Endothelial cell (in vitro differentiated cells): ENCODE data around the gene NBR1. TPM values are rescaled to one million over a fixed set of nuclear protein-coding genes. Genes with fewer than 3 reads are reported as not detected.
"Not testable (repeated sequence)": the region's sequence is repeated elsewhere in the genome, so short reads cannot be mapped to it uniquely, and the experiment has no call there.

ENCODE experiments used
- DNase-seq: peaks from one replicate; pipeline ENCODE4 v3.0.0; 2021; ENCODE audit warnings: low spot score
- H3K27ac Mint-ChIP-seq: one replicate; pipeline ENCODE4 v1.8.0; 2021; ENCODE audit warnings: mixed read lengths, inconsistent platforms; ENCODE audit not compliant: unreplicated experiment
- H3K27me3 Mint-ChIP-seq: one replicate; pipeline ENCODE4 v1.8.0; 2021; ENCODE audit warnings: mild to moderate bottlenecking, moderate library complexity, mixed read lengths, inconsistent platforms; ENCODE audit not compliant: unreplicated experiment
- H3K36me3 Mint-ChIP-seq: one replicate; pipeline ENCODE4 v1.8.0; 2021; ENCODE audit warnings: mild to moderate bottlenecking, low read depth, mixed read lengths, inconsistent platforms; ENCODE audit not compliant: unreplicated experiment
- H3K4me1 Mint-ChIP-seq: one replicate; pipeline ENCODE4 v1.8.0; 2021; ENCODE audit warnings: mild to moderate bottlenecking, mixed read lengths, inconsistent platforms; ENCODE audit not compliant: unreplicated experiment
- H3K4me3 Mint-ChIP-seq: one replicate; pipeline ENCODE4 v1.8.0; 2021; ENCODE audit warnings: mild to moderate bottlenecking, mixed read lengths, inconsistent platforms; ENCODE audit not compliant: unreplicated experiment
- H3K9me3 Mint-ChIP-seq: one replicate; pipeline ENCODE4 v1.8.0; 2021; ENCODE audit warnings: mixed read lengths, inconsistent platforms; ENCODE audit not compliant: unreplicated experiment
- total RNA-seq: library from RNA; stranded (reverse); fragmentation: NEBNext Ultra II Directional; extraction: Animal tissue kit (Norgen Biotek cat#: 25700); gene quantifications from one replicate; pipeline ENCODE4 v1.2.1, GENCODE V29; 2021; ENCODE audit not compliant: unreplicated experiment
- TF ChIP-seq, protein P1 (sequence below): fragments of 200-600 bp; sonication (generic); IDR thresholded peaks from one replicate; pipeline ENCODE4 v1.5.0; 2021; ENCODE audit warnings: antibody characterized with exemption; ENCODE audit not compliant: unreplicated experiment

NBR1 gene
- total RNA-seq, 1 donor from 2014 or later, result 74.9 TPM

DNA sequence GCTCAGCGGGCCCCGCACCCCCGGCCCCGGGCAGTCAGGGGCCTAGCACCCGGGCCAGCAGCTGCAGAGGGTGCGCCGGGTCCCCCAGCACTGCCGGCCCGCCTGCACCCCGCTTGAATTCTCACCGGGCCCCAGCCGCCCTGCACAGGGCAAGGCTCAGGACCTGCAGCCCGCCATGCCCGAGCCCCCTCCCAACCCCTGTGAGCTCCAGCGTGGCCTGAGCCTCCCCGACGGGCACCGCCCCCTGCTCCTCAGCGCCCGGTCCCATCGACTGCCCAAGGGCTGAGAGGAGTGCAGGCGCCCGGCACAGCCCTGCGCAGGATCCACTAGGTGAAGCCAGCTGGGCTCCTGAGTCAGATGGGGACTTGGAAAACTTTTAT, 44.1 kb upstream of the NBR1 start:
- H3K27ac Mint-ChIP-seq, result peak overlapping the region; percentile 82
- H3K36me3 Mint-ChIP-seq, result peaks cover 9% of the 10 kb centered on the region
- H3K27me3 Mint-ChIP-seq, result peaks cover 9% of the 10 kb centered on the region
- no peak for DNase-seq
- no peaks in the 10 kb centered on the region for H3K9me3 Mint-ChIP-seq
- TF ChIP-seq, protein P1, sequence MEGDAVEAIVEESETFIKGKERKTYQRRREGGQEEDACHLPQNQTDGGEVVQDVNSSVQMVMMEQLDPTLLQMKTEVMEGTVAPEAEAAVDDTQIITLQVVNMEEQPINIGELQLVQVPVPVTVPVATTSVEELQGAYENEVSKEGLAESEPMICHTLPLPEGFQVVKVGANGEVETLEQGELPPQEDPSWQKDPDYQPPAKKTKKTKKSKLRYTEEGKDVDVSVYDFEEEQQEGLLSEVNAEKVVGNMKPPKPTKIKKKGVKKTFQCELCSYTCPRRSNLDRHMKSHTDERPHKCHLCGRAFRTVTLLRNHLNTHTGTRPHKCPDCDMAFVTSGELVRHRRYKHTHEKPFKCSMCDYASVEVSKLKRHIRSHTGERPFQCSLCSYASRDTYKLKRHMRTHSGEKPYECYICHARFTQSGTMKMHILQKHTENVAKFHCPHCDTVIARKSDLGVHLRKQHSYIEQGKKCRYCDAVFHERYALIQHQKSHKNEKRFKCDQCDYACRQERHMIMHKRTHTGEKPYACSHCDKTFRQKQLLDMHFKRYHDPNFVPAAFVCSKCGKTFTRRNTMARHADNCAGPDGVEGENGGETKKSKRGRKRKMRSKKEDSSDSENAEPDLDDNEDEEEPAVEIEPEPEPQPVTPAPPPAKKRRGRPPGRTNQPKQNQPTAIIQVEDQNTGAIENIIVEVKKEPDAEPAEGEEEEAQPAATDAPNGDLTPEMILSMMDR, result no peak
- peaks cover 21% of the 10 kb centered on the region for H3K4me1 Mint-ChIP-seq
- no peak overlapping the region for H3K4me3 Mint-ChIP-seq

DNA sequence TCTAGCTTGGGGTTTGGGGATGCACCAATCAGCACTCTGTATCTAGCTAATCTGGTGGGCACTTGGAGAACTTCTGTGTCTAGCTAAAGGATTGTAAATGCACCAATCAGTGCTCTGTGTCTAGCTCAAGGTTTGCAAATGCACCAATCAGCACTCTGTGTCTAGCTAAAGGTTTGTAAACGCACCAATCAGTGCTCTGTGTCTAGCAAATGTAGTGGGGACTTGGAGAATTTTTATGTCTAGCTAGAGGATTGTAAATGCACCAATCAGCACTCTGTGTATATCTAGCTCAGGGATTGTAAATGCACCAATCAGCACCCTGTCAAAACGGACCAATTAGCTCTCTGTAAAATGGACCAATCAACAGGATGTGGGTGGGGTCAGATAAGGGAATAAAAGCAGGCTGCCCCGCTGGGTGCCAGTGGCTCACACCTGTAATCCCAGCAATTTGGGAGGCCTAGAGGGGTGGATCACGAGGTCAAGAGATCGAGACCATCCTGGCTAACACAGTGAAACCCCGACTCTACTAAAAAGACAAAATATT, 43.6 kb upstream of the NBR1 start:
- H3K9me3 Mint-ChIP-seq, H3K36me3 Mint-ChIP-seq, DNase-seq, H3K27me3 Mint-ChIP-seq: not testable (repeated sequence)
- peaks cover 21% of the 10 kb centered on the region for H3K4me1 Mint-ChIP-seq
- peak overlapping the region; percentile 65 for H3K4me3 Mint-ChIP-seq
- H3K27ac Mint-ChIP-seq, result peak overlapping the region; percentile 82

DNA sequence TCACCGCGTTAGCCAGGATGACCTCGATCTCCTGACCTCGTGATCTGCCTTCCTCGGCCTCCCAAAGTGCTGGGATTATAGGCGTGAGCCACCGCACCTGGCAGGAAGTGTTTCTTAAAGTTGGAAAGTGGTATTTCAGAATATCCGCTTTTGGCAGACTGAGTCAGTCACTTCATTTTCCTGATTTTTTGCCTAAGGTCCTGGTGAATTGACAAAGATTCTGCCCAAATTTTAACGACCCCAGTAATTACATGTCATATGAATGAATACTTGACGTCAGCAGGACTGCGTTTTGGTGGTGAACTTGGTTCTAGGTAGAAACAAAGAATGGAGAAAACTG, 41.4 kb upstream of the NBR1 start:
- TF ChIP-seq, protein P1, result no peak
- DNase-seq, result no peak
- Mint-ChIP-seq H3K4me1 (peaks cover 17% of the 10 kb centered on the region), H3K9me3 (no peaks in the 10 kb centered on the region), H3K27me3 (peaks cover 6% of the 10 kb centered on the region), H3K27ac (no peak overlapping the region), H3K4me3 (no peak overlapping the region), H3K36me3 (peaks cover 23% of the 10 kb centered on the region)

GRCh38 chr17:43132117-43132516, 38.9 kb upstream of the NBR1 start:
- peaks cover 2% of the 10 kb centered on the region for H3K4me1 Mint-ChIP-seq
- H3K27ac Mint-ChIP-seq, result peak overlapping the region; percentile 18
- H3K9me3 Mint-ChIP-seq, result no peaks in the 10 kb centered on the region
- peaks cover 20% of the 10 kb centered on the region for H3K36me3 Mint-ChIP-seq
- DNase-seq, result no peak
- H3K27me3 Mint-ChIP-seq, result peaks cover 1% of the 10 kb centered on the region
- TF ChIP-seq, protein P1, result no peak
- no peak overlapping the region for H3K4me3 Mint-ChIP-seq

DNA sequence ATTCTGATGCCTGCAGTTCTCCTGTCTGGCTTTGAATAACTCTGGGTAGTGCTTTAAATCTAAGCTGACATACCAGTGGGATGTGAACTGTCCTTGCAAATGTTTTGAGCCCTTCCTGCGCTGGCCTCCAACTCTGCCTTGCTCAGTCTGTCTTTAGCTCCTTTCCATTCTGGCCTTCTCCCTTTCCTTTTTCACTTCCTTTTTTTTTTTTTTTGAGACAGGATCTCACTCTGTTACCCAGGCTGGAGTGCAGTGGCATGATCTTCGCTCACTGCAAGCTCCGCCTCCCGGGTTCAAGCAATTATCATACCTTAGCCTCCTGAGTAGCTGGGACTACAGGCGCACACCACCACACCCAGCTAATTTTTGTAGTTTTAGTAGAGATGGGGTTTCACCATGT, 37.6 kb upstream of the NBR1 start:
- DNase-seq, H3K4me1 Mint-ChIP-seq, H3K4me3 Mint-ChIP-seq, H3K27me3 Mint-ChIP-seq, H3K9me3 Mint-ChIP-seq: not testable (repeated sequence)
- peaks cover 15% of the 10 kb centered on the region for H3K36me3 Mint-ChIP-seq
- H3K27ac Mint-ChIP-seq, result peak overlapping the region; percentile 37

DNA sequence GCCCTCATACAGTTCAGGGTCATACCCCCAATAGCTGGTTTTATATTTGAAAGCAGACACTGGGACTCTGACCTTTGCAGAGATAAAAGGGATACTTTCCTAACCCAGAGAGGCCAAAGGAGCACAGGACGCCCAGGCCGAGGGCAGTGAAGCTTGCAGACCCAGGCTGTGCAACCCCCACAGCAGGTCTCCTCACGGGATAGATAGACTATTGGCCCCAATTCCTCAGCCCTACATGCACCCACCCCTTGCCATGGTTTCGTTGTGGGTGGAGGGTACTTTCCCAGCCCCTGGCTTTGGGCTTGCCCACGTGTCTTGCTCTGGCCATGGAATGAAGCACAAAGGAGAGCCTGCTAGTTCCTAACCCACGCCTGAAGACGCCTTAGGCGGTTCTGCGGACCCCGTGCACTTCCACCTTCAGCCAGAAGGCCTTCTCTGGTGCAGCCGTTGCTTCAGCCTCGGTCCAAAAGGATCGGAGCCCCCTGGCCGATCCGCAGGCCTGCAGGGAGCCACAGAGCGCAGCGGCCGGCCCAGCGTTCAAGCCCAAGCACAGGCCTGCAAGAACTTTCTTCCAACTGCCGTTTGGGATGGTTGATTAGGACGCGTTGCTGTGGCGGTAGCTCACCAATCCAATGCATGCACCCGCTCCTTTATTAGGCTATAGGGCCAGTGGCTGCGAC, 36.1 kb upstream of the NBR1 start:
- peak overlapping the region; percentile 57 for H3K4me3 Mint-ChIP-seq
- H3K27me3 Mint-ChIP-seq, result no peaks in the 10 kb centered on the region
- DNase-seq, result no peak
- H3K4me1 Mint-ChIP-seq, result no peaks in the 10 kb centered on the region
- no peaks in the 10 kb centered on the region for H3K9me3 Mint-ChIP-seq
- peaks cover 15% of the 10 kb centered on the region for H3K36me3 Mint-ChIP-seq
- no peak overlapping the region for H3K27ac Mint-ChIP-seq
- TF ChIP-seq, protein P1, result no peak
